SK-N-SH (cell line): ENCODE data around the gene RTN3. TPM values are rescaled to one million over a fixed set of nuclear protein-coding genes. Genes with fewer than 3 reads are reported as not detected.

ENCODE experiments used
- CHD2 ChIP-seq: fragments of 150-350 bp; IDR thresholded peaks from 2 replicates; pipeline ENCODE4 v1.6.1; 2018; ENCODE audit warnings: low read length; ENCODE audit not compliant: partially characterized antibody
- ELF1 ChIP-seq: IDR thresholded peaks from 2 replicates; pipeline ENCODE4 v1.4.0; 2012
- EP300 ChIP-seq, 2 experiments: IDR thresholded peaks; 2 replicates each; pipeline versions ENCODE4 v1.4.0 to v1.6.1; 2012; ENCODE audit warnings: borderline replicate concordance in 1 of 2, low read depth in 1 of 2, low read length in 1 of 2
- EZH2phosphoT487 ChIP-seq: fragments of 200-600 bp; sonication (generic); IDR thresholded peaks from 2 replicates; pipeline ENCODE4 v1.6.1; 2017; ENCODE audit warnings: low read depth, mixed run types, mild to moderate bottlenecking, antibody characterized with exemption, moderate library complexity, borderline replicate concordance
- FOXJ3 ChIP-seq: sonication (generic); formaldehyde crosslinking; IDR thresholded peaks from 2 replicates; pipeline ENCODE4 v1.5.1; 2020; ENCODE audit warnings: mild to moderate bottlenecking, missing genetic modification reagents
- FOXM1 ChIP-seq: IDR thresholded peaks from 2 replicates; pipeline ENCODE4 v1.4.0; 2012; ENCODE audit warnings: low read depth, mild to moderate bottlenecking
- GATA2 ChIP-seq: sonication (generic); formaldehyde crosslinking; IDR thresholded peaks from 2 replicates; pipeline ENCODE4 v1.5.0; 2020; ENCODE audit warnings: mild to moderate bottlenecking, missing genetic modification reagents
- JUND ChIP-seq: IDR thresholded peaks from 2 replicates; pipeline ENCODE4 v1.4.0; 2012
- MAX ChIP-seq: IDR thresholded peaks from 2 replicates; pipeline ENCODE4 v1.4.0; 2012; ENCODE audit warnings: low read depth
- MXI1 ChIP-seq: IDR thresholded peaks from 2 replicates; pipeline ENCODE4 v1.6.1; 2012; ENCODE audit warnings: mild to moderate bottlenecking, low read depth, low read length, improper control_type of control experiment
- NRF1 ChIP-seq: IDR thresholded peaks from 2 replicates; pipeline ENCODE4 v1.6.1; 2012; ENCODE audit warnings: low read depth, mild to moderate bottlenecking, low read length
- PBX3 ChIP-seq: IDR thresholded peaks from 2 replicates; pipeline ENCODE4; 2012
- POLR2AphosphoS5 ChIP-seq: IDR thresholded peaks from 2 replicates; pipeline ENCODE4 v1.6.1; 2012; ENCODE audit warnings: low read depth, low read length
- RCOR1 ChIP-seq: fragments of 150-350 bp; IDR thresholded peaks from 2 replicates; pipeline ENCODE4 v1.6.1; 2017; ENCODE audit warnings: antibody characterized with exemption, low read length
- REST ChIP-seq: IDR thresholded peaks from 2 replicates; pipeline ENCODE4 v1.6.1; 2012; ENCODE audit warnings: mild to moderate bottlenecking, low read depth, low read length, moderate library complexity
- RFX5 ChIP-seq: IDR thresholded peaks from 2 replicates; pipeline ENCODE4 v1.6.1; 2012; ENCODE audit warnings: mild to moderate bottlenecking, improper control_type of control experiment, low read length
- SMC3 ChIP-seq: IDR thresholded peaks from 2 replicates; pipeline ENCODE4 v1.6.1; 2012; ENCODE audit warnings: low read depth, low read length, improper control_type of control experiment
- TCF12 ChIP-seq: IDR thresholded peaks from 2 replicates; pipeline ENCODE4 v1.4.0; 2012
- USF1 ChIP-seq: IDR thresholded peaks from 2 replicates; pipeline ENCODE4 v1.4.0; 2012; ENCODE audit warnings: low read depth, borderline replicate concordance
- USF2 ChIP-seq: fragments of 150-350 bp; IDR thresholded peaks from 2 replicates; pipeline ENCODE4 v1.6.1; 2017; ENCODE audit warnings: antibody characterized with exemption, low read length, low read depth, borderline replicate concordance
- polyA plus RNA-seq, 3 experiments: library from polyadenylated mRNA; depleted of rRNA; stranded (reverse); fragments of >200 nt; gene quantifications; 2 replicates each; pipeline ENCODE4 v1.2.3, GENCODE V29; 2012
- TF ChIP-seq, protein P1 (sequence below): fragments of 150-350 bp; IDR thresholded peaks from 2 replicates; pipeline ENCODE4 v1.6.1; 2016; ENCODE audit warnings: mild to moderate bottlenecking, low read depth, low read length

The RTN3 gene
- polyA plus RNA-seq, 1 of the 3 experiments (the other 2 are of a cell fraction): 52.7 TPM

DNA sequence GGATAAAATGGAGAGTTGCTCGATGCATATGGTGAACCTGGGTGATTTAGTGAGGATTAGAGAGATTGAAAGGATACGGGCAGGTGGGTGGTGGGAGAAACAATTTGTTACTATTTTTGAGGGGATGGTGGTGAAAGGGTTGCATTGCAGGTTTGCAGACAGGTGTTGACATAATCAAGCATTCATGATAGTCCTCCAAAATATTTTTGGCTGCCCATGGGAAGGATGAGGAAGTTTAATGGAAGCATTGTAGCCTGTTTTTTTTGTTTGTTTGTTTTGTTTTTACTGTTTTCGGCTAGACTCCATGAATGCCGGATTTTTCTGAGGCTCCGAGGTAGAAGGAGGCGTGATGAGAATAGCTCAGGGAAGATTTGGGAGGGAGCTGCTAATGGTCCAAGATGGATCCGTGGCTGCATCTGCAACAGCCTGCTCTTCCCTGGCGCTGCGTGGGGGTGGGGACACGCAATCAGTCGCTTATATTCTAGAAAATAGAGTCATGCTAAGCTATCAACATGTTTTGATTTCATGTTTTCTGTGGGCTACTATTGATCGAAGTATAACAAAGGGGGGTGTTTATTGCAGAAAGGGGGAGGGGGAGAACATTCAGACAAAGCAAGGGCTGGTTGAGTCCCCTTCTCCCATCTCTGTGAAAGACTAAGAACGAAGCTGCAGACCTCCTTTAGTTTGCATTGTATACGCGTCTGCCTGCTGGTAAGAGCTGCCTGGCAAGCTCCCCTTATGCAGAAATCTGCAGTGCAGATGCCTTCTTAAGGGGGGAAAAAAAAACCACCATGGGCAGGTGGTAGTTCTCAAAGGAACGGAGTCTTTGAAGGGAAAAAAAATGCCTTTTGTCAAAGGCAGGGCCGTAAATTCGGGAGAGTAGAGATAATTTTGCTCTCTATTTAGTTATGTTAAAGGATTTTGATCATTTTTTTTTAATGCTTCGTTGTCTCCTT lies 1.0 kb downstream of the RTN3 start (continued):
- no peak for TF ChIP-seq REST
- no peak for TF ChIP-seq RFX5
- no peak for TF ChIP-seq PBX3
- no peak for TF ChIP-seq NRF1
- no peak for TF ChIP-seq EZH2phosphoT487
- TF ChIP-seq JUND: no peak
- TF ChIP-seq EP300 (IDR thresholded peaks at IDR 0.05; ENCODE audit: borderline replicate concordance in 1 of 2, low read depth in 1 of 2, low read length in 1 of 2): no peak
- TF ChIP-seq USF1: no peak
- TF ChIP-seq, protein P1, sequence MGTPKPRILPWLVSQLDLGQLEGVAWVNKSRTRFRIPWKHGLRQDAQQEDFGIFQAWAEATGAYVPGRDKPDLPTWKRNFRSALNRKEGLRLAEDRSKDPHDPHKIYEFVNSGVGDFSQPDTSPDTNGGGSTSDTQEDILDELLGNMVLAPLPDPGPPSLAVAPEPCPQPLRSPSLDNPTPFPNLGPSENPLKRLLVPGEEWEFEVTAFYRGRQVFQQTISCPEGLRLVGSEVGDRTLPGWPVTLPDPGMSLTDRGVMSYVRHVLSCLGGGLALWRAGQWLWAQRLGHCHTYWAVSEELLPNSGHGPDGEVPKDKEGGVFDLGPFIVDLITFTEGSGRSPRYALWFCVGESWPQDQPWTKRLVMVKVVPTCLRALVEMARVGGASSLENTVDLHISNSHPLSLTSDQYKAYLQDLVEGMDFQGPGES: no peak
- TF ChIP-seq POLR2AphosphoS5: no peak
- no peak for TF ChIP-seq SMC3
- TF ChIP-seq MXI1: peak; percentile 68
- TF ChIP-seq FOXJ3 (CRISPR knock-in tag): no peak
- TF ChIP-seq FOXM1: no peak
- TF ChIP-seq CHD2: peak; percentile 50
- no peak for TF ChIP-seq GATA2 (CRISPR knock-in tag)
- peak; percentile 22; the same call in 1 of the 2 replicates for TF ChIP-seq TCF12
- no peak for TF ChIP-seq ELF1
- no peak for TF ChIP-seq RCOR1
- no peak for TF ChIP-seq USF2
- no peak for TF ChIP-seq MAX
